ENCODE data around the gene MAB21L4. TPM values are rescaled to one million over a fixed set of nuclear protein-coding genes. Genes with fewer than 3 reads are reported as not detected.

The MAB21L4 gene
- total RNA-seq, 2 donors from 2014 or later: 1.1 to 3.5 TPM

- WGBS: 93% methylated on average over 21 of the region's 25 CpGs
- no peak for DNase-seq (ENCODE audit: low spot score)
- H3K27ac ChIP-seq: no peak overlapping the region
- H3K4me1 ChIP-seq (replicated peaks): no peaks in the 10 kb centered on the region
- H3K9me3 ChIP-seq: no peaks in the 10 kb centered on the region
- H3K4me3 ChIP-seq: no peak overlapping the region
- intact Hi-C loops (cut with DNase I): no loop called here
- H3K27me3 ChIP-seq (replicated peaks; ENCODE audit: insufficient read depth): no peaks in the 10 kb centered on the region
- TF ChIP-seq, protein P1, sequence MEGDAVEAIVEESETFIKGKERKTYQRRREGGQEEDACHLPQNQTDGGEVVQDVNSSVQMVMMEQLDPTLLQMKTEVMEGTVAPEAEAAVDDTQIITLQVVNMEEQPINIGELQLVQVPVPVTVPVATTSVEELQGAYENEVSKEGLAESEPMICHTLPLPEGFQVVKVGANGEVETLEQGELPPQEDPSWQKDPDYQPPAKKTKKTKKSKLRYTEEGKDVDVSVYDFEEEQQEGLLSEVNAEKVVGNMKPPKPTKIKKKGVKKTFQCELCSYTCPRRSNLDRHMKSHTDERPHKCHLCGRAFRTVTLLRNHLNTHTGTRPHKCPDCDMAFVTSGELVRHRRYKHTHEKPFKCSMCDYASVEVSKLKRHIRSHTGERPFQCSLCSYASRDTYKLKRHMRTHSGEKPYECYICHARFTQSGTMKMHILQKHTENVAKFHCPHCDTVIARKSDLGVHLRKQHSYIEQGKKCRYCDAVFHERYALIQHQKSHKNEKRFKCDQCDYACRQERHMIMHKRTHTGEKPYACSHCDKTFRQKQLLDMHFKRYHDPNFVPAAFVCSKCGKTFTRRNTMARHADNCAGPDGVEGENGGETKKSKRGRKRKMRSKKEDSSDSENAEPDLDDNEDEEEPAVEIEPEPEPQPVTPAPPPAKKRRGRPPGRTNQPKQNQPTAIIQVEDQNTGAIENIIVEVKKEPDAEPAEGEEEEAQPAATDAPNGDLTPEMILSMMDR (IDR thresholded peaks at IDR 0.05): no peak
- TF ChIP-seq POLR2AphosphoS5 (IDR thresholded peaks at IDR 0.05) (no peak), POLR2A (IDR thresholded peaks at IDR 0.05) (no peak)
- H3K36me3 ChIP-seq: no peaks in the 10 kb centered on the region
Observed at GRCh38 chr2:240869109-240869955, 26.6 kb downstream of the MAB21L4 start.

DNA sequence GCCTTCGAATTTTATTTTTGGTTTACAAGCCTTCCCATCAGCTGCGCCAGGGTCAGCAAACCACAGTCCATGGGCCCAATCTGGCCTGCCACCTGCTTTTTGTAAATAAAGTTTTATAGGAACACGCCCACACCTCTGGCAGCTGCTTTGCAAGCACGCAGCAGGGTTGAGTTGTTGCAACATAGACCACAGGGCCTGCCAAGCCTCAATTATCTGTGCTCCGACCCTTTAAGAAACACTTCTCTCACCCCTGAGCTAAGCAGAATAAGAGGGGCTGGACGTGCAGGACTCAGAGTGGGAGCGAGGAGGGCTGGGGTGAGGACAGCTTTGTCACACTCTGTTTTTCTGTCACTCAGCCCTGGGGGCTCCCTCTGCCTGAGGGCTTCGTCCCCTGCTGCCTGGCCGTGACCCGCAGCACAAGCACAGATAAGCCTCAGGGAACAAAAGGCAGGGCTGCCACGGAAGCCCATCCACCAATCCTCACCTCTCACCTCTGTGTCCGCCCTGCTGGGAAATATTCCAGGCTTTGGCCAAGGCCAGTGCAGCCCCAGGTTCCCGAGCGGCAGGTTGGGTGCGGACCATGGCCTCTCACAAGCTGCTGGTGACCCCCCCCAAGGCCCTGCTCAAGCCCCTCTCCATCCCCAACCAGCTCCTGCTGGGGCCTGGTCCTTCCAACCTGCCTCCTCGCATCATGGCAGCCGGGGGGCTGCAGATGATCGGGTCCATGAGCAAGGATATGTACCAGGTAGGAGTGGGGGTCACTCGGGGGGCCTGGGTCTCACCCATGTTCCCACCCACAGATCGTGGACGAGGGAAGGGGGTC, 27.5 kb downstream of the MAB21L4 start, which contains the start of gene AGXT:
Gene AGXT, plus strand, starts transcription at position 539 of the 823 bp plus-strand sequence. Its CDS starts 42 bp downstream, at position 581.
- intact Hi-C loops (cut with DNase I): no loop called here
- no peaks in the 10 kb centered on the region for H3K4me1 ChIP-seq (replicated peaks)
- 75% methylated on average over 21 of the region's 21 CpGs for WGBS
- no peak within 1 kb of the TSS for H3K4me3 ChIP-seq
- H3K36me3 ChIP-seq: no peaks in the 10 kb centered on the region
- TF ChIP-seq POLR2A (IDR thresholded peaks at IDR 0.05) (no peak), POLR2AphosphoS5 (IDR thresholded peaks at IDR 0.05) (peak; percentile 65)
- no peaks in the 10 kb centered on the region for H3K27me3 ChIP-seq (replicated peaks; ENCODE audit: insufficient read depth)
- H3K27ac ChIP-seq: no peak within 1 kb of the TSS
- peak; percentile 21 for DNase-seq (ENCODE audit: low spot score)
- H3K9me3 ChIP-seq: no peaks in the 10 kb centered on the region

- no peaks in the 10 kb centered on the region for H3K4me1 ChIP-seq (replicated peaks)
- 67% methylated on average over 5 of the region's 5 CpGs for WGBS
- TF ChIP-seq POLR2AphosphoS5 (IDR thresholded peaks at IDR 0.05) (no peak), POLR2A (IDR thresholded peaks at IDR 0.05) (no peak)
- TF ChIP-seq, protein P1 (IDR thresholded peaks at IDR 0.05): no peak
- no peak overlapping the region for H3K4me3 ChIP-seq
- intact Hi-C loops (cut with DNase I): no loop called here
- no peak for DNase-seq (ENCODE audit: low spot score)
- no peaks in the 10 kb centered on the region for H3K9me3 ChIP-seq
- H3K36me3 ChIP-seq: no peaks in the 10 kb centered on the region
- no peak overlapping the region for H3K27ac ChIP-seq
- no peaks in the 10 kb centered on the region for H3K27me3 ChIP-seq (replicated peaks; ENCODE audit: insufficient read depth)
Observed at GRCh38 chr2:240865391-240865790, 30.6 kb downstream of the MAB21L4 start.

GRCh38 chr2:240864475-240864874, 31.5 kb downstream of the MAB21L4 start:
- TF ChIP-seq, protein P1 (IDR thresholded peaks at IDR 0.05): no peak
- no peak for TF ChIP-seq POLR2AphosphoS5 (IDR thresholded peaks at IDR 0.05)
- no peak for TF ChIP-seq POLR2A (IDR thresholded peaks at IDR 0.05)
- Histone ChIP-seq H3K36me3 (no peaks in the 10 kb centered on the region), H3K4me3 (no peak overlapping the region), H3K27ac (no peak overlapping the region), H3K27me3 (replicated peaks; ENCODE audit: insufficient read depth) (no peaks in the 10 kb centered on the region), H3K9me3 (no peaks in the 10 kb centered on the region), H3K4me1 (replicated peaks) (no peaks in the 10 kb centered on the region)
- WGBS: 83% methylated on average over 3 of the region's 3 CpGs
- intact Hi-C loops (cut with DNase I): no loop called here
- no peak for DNase-seq (ENCODE audit: low spot score)

GRCh38 chr2:240861547-240861946, 34.4 kb downstream of the MAB21L4 start:
- intact Hi-C loops (cut with DNase I): no loop called here
- no peak for DNase-seq (ENCODE audit: low spot score)
- Histone ChIP-seq H3K27me3 (replicated peaks; ENCODE audit: insufficient read depth) (no peaks in the 10 kb centered on the region), H3K9me3 (no peaks in the 10 kb centered on the region), H3K27ac (no peak overlapping the region), H3K36me3 (no peaks in the 10 kb centered on the region), H3K4me1 (replicated peaks) (no peaks in the 10 kb centered on the region), H3K4me3 (no peak overlapping the region)
- TF ChIP-seq, protein P1 (IDR thresholded peaks at IDR 0.05): no peak
- no peak for TF ChIP-seq POLR2AphosphoS5 (IDR thresholded peaks at IDR 0.05)
- TF ChIP-seq POLR2A (IDR thresholded peaks at IDR 0.05): no peak
- 47% methylated on average over 2 of the region's 2 CpGs for whole genome bisulfite sequencing

Measured in prostate gland (tissue), 2 donors.